ENCODE data around the gene MAPK8IP2.
"Not testable (repeated sequence)": the region's sequence is repeated elsewhere in the genome, so short reads cannot be mapped to it uniquely, and the experiment has no call there.

The MAPK8IP2 gene

DNA sequence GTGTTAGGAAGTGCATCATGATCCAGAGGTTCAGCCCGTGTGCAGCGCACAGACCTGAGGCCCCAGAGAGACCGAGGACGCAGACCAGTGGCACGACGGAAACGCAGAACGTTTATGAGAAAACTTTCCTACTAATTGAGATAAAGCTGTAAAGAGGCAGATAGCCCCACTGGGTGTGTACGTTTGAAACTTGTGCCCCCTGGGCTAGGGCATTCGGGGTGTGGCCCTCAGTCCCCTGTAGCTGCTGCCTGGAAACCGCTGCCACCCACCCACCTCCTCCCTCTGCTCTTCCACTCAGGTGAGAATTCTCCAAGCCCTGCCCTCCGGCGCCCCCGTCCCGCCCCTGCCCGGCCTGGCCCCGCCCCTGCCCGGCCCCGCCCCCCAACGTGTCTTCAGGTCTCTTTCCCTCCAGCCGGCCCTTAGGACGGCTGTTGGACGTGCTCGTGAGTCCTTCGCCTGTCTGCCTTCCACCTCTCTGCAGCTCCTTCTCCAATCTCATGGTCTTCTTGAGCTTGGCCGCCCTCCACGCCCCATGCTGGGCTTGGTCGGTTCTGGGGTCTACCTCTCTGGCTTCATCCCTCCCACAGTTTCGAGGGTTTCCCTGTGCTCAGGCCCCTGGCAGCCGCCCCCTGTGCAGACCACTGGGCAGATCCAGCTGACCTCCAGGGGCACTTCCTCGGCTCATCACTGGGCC is 12.1 kb downstream of the MAPK8IP2 start:
- no peak for DNase-seq (ENCODE audit: low read depth in 2 of 2)

DNA sequence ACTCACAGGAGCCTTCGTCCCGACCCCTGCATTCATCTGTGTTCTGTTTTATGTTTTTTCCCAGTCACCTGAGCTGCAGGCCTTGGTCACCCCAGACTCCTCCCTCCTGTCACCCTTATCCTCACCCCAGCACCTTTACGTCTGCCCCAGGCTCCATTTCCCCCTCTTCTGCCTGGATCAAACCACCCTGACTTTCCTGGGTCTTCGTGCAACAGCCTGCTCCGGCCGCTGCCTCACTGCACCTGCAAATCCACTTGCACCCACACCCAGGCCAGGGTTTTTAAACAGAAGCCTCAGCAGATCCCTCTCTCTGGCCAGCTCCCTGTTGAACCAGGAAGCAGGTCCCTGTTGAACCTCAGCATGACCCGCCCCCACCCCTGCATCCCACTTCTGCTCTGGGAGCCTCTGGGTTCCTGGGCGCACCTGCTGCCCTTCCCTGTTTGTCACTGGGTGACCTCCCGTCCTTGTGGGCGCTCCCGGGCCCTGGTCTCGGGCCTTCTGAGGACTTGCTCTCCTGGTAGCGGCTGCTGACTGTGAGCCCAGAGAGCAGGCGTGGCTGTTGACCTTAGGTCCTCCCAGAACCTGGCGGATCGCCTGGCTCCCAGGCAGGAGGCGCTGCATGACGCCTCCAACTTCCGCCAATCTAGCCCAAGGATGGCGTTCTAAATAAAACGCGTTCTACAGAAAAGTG is 12.8 kb downstream of the MAPK8IP2 start:
- no peak for DNase-seq (ENCODE audit: low read depth in 2 of 2)

DNA sequence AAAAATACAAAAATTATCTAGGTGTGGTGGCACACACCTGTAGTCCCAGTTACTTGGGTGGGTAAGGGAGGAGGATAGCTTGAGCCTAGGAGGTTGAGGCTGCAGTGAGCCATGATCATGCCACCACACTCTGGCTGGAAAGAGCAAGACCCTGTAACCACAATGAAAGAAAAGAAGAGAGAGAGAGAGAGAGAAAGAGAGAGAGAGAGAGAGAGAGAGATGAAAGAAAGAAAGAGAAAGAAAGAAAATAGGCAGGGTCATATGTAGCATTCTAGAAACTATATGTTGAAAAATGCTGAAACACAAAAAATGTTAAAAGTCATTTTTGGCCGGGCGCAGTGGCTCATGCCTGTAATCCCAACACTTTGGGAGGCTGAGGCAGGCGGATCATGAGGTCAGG is 13.7 kb downstream of the MAPK8IP2 start:
- not testable (repeated sequence) for DNase-seq (ENCODE audit: low read depth in 2 of 2)

DNA sequence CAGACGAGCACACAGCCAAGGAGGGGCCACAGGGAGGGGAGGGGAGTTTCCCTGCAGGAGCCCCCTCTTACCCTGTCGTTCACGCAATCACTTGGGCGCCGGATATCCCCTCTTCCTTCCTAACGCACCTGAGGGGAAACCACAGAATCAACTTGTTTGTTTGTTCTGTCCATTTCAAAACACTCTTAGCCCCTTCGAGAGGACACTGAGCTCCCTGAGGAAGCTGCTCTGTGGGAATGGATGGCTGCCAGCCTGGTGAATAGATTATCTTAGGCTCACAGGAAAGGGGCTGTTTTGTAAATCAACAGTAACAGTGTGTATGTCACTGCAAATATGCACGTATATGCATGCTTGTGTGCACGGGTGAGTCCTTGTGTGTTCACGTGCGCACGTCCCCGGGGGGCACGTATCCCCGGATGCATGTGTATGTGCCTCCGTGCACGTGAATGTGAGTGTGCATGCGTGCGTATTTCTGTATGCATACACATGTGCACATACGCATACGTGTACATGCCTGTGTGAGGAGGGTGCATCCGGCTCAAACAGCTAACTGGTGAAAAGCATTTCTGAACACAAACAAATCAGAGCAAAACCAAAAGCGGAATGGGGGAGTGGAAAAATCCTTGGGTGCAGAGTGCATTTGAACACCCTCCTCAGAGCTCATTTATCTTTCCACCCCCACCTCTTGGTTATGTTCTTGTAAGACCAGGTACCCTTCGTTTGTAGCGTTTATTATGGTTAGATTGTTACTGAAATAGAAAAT is 20.2 kb downstream of the MAPK8IP2 start:
- DNase-seq (ENCODE audit: low read depth in 2 of 2): peak; percentile 57 to 67

DNA sequence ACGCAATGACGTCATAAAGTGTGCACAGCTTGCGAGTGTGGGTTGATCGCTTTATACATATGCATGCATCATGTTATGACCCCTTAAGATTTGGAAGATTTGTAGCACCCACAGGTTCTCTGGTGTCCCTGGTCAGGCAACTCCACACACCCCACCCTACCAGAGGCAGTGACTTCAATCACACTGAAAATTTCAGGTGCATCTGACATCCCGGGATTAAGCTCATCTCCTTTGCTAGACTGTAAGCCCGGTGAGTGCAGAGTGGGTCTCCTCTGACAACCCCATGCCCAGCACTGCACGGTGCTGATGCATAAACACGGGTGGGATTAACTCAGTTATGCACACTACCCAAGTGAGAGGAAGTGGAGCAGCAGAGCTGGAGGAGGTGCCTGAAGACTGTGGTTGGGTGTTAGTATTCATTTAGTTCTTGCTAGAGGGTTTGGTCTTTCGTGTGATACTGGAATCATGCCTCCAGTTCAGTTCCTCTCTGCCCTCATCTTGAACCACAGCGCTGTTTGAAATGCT is 20.8 kb downstream of the MAPK8IP2 start:
- DNase-seq (ENCODE audit: low read depth in 2 of 2): peak in 1 of 2 donors; percentile 39

DNA sequence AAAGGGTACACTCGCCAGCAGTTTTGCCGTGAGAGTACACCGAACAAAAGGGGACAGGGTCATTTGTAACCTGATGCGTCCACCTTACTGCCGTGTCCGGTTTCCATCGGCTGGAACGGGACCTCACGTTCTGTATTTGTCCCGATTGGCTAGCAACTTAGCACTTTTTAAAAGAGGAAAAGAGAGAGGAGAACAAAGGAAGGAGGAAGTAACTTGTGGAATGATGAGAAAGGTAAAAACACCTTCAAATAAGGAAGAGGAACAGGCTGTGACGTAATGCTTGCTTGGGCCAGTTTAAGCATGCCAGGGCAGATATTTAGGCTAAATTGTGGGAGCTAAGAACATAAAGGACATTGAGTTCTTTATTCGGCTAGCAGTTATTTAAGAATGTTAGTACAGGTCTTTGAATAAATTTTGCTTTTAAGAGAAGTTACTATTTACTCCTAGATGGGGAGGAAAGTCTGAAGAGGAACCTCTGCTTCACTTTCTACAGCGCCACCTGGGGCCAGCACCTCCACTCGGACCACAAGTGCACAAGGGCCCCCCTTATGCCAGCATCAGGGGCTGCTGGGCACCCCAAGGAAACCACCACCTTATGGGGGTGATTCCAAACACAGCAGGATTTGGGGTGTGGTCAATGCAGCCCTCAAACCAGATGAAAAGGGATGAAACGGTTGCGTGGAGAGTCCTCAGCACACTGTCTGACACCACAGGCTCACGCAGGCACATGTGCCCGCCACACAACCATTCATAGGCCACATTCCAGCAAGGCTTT is 21.5 kb downstream of the MAPK8IP2 start:
- no peak for DNase-seq (ENCODE audit: low read depth in 2 of 2)

DNA sequence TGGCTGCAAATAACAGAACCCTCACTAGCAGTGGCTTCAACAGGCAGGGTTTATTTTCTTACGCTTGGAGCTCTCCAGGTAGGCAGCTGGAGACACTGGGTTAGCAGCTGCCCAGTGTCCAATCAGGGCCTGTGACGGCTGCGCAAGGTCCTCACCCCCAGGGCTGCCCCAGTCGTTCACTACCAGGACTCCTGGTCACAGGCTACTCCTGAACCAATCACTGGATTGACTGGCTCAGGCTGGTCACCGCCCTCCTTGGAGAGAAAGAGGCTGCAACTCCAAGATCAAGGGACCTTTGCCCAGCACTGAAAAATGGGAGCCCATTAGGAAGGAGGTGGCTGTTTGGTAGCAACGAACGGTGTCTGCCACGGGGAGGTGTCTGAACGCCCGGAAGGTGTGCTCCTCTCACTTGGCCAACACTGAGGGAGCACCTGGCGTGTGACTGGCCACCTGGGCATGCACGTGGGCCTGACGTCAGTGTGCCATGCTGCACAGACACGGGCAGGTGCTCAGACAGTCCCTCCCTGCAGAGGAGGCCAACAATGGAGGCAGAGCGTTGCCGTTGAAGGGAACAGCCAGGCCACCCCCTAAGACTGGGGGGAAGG is 22.2 kb downstream of the MAPK8IP2 start:
- no peak for DNase-seq (ENCODE audit: low read depth in 2 of 2)

DNA sequence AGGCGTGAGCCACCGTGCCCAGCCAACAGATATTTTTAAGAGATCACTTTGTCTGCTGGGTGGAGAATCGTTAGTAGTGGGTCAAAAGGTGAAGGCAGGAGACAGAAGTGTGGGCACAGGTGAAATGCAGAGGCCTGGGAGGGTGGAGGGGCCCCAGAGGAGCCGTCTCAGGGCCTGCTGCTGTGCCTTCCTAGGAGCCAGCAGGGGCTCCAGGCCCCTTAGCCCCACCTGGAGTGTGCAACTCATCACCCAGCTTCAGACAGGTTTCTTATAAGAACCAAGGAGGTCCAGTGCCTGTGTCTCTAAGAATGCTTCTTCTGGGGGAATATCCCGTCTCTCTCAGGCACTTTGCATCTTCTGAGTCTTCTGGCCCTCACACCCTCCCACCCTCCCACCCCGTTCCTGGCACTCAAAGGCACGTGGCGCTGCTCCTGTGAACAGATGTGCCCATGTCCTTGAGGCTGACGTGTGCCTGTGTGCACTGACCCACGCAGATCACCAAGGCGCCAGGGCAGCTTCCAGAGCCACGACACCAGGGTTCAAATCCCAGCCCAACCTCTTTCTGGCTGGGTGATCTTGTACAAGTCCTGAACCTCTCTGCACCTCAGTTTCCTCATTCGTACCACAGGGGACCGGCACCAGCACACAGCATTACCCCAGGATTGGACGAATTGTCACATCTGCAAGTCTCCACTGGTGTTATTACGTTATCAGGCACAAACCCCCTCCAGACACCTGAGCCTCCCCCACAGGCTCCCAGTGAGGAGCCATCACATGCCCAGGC is 23.9 kb downstream of the MAPK8IP2 start:
- DNase-seq (ENCODE audit: low read depth in 2 of 2): no peak

DNA sequence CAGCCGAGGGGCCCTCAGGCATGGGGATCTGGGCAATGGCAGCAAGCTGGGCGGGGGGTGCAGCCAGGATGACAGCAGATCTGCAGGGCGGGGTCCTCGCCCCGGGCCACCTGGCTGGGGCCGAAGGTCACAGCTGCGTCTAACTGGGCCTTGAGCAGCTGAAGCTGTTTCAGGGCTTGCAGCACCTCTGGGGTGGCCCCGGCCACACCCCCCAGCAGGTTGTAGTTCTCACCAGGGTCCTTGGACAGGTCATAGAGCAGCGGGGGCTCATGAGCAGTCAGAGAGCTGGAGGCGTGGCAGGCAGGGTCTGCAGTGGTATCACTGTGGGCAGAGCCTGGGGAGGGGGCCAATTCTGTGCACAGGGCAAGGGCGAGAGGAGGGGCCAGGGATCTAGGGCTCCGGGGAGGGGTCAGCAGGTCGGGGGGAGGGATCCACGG is 24.6 kb downstream of the MAPK8IP2 start:
- no peak for DNase-seq (ENCODE audit: low read depth in 2 of 2)

DNA sequence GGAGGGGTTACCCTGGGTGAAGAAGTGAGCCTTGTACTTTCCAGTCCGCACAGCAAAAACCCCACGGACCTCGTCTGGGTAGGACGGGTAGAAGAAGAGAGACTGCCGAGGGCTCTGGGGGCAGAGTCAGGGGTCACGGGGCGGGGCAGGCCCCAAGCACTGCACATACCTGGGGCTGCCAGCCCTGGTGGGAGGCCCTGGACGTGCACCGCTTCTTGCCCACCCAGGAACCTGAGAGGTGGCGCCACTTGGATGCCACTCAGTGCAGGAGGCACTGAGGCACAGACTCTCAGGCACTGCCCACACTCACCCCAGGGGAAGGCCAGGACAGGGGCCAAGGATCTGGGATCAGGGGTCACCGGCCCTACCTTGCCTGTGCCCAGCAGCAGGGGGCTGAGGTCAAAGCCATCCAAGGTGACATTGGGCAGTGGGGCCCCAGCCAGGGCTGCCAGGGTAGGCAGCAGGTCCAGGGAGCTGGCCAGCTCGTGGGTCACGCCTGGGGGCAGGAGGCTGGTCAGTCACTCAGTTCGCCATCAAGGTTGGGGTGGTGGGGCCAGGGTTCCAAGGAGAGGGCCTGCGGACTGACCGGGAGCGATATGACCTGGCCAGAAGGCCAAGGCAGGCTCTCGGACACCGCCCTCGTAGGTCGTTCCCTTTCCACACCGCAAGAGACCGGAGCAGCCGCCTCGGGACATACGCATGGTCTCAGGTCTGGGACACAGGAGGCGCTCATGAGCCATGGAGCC is 25.1 kb downstream of the MAPK8IP2 start:
- DNase-seq (ENCODE audit: low read depth in 2 of 2): no peak

DNA sequence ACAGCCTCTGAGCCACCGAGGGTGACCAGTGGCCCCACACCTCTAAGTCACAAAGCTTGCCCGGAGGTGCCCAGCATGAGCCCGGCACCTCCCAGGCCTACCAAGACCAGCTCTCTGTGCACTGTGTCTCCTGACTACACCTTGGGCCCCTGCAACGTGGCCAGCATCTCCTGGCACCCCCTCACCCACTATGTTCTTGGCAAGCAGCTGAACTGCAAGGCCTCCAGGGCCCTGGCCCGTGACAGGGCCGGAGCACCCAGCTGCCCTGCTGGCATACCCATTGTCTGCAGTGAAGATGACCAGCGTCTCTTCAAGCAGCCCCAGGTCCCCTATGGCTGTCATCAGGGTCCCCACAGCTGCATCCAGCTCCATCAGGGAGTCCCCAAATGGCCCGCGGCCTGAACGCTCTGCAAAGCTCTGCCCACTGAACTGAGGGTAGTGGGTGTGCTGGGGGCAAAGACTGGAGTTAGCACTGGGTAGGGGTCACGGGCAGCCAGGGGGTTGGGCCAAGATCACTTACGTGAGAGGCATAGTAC is 25.8 kb downstream of the MAPK8IP2 start:
- no peak for DNase-seq (ENCODE audit: low read depth in 2 of 2)

DNA sequence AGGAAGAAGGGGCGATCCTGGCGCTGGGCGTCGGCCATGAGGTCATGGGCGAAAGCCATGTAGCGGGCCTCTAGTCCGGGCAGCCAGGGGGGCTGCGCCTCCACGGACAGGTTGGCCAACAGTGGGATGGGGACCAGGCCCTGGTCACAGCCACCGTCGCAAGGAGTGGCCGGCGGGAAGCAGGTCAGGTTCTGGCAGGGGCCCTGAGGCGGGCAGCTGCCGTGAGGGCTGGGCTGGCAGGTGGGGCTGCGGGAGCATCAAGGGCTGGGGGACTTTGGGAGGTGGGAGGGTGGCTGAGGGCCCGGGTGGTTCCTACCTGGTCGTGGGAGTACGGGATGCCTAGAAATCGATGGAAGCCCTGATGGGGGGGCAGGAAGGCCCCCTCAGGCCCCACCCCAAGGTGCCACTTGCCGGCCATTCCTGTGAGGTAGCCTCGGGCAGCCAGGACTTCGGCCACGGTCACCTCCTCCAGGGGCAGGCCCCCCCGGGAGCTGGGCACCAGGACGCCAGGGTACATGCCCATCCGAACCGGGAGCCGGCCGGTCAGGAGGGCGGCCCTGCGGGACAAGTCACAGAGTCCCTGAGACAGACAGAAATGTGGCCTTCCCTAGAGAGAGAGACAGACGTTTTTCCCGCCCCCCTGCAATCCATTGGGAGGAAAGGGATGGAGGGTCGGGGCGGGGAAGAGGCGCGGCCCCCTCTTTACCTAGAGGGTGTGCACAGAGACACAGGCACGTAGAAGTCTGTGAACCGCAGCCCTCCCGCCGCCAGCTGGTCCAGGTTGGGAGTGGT is 26.5 kb downstream of the MAPK8IP2 start:
- DNase-seq (ENCODE audit: low read depth in 2 of 2): no peak

DNA sequence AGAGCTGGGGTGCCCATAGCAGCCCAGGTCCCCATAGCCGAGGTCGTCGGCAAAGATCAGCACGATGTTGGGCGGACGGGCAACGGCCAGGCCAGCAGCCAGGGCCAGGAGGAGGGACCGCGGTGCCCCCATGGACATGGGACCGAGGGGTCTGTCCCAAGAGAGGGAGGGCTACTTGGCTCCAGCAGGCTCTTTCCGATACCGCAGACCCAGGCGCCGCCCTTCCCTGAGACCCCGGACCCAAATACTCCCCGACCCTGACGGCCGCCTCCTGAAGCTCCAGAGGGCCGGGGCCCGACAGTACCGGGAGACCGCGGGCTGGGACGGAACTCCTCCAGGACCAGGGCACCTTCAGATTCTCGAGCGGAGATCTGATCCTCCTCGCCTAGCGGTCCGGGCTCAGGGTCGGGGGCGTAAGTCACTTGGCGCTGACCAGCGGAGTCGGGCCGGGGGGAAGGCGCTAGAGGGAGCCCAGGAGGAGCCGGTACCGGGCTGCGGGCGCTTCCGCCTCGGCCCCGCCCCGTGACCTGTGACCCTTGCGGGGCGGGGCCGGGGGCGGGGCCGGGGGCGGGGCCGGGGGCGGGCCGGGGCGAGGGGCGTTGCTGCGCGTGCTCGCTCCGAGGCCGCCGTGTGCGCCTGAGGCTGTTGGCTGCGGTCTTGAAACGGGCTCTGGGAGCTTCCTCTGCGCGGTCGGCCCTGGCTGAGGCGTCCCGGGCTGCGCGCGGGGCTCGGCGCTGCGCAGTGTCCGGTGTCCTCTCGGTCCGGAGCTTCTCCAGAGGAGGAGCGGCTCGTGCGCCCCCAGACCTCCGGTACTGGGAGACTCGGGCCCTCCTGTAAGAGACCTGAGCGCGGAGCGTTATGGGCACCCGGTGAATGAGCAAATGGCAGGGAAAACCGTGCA is 27.3 kb downstream of the MAPK8IP2 start, which contains the start of gene ARSA:
Gene ARSA (minus strand): TSS at position 511 of the 901 bp plus-strand sequence. CDS start 373 bp downstream, at position 138.
- DNase-seq (ENCODE audit: low read depth in 2 of 2): peak; percentile 58 to 59

DNA sequence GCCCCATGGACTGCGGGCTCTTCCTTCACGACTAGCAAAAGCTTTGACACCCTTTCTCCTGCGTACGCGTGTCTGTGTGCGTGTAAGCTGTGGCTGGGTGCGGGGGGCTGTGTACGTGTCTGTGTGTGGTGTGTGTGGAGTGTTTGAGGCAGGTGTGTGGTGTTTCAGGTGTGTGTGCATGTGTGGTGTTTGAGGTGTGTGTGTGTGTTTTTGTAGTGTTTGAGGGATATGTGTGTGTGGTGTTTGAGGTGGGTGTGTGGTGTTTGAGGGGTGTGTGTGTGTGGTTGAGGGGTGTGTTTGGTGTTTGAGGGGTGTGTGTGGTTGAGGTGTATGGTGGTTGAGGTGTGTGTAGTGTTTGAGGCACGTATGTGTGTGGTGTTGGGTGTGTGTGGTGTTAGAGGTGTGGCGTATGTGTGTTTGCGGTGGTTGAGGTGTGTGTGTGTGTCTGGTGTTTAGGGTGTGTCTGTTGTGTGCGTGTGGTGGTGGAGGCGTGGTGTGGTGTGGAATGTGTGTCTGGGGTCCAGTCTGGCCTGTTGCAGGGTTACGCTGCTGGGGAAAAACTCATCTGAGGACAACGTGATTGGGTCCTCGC is 28.0 kb downstream of the MAPK8IP2 start:
- no peak for DNase-seq (ENCODE audit: low read depth in 2 of 2)

DNA sequence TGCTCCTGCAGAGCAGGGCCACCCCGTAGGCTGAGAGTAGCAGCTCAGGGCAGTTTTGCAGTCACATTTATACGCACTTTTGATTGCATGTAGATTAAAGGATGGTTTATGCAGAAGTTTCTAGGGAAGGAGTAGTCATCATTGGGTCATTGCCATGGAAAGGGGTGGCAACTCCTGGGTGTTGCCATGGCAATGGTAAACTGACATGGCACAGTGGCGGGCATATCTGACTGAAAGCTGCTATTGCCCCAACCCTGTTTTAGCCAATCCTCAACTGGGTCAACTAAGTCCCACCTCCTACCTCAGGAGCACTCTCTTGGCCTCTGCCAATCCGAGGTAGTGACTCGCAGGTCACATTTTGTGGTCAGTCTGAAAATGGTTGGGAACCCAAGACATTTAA is 29.8 kb downstream of the MAPK8IP2 start:
- DNase-seq (ENCODE audit: low read depth in 2 of 2): no peak

DNA sequence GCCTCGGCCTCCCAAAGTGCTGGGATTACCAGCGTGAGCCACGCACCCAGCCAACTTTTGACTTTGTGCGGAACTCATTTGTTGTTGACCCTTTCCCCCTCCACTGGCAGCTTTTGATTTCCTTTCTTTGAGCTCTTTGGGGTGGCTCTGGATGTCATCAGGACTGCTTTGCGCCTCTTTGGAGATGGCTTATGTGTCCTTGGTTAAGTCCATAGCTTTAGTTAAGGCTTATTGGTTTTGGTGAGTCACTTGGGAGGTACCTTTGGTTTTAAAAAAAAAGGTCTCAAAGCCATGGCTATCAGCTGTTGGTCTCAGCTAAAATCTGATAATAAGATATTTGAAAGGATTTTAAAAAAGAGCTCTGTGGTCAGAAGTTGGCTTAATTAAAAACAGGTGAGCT is 32.5 kb downstream of the MAPK8IP2 start:
- no peak for DNase-seq (ENCODE audit: low read depth in 2 of 2)

DNA sequence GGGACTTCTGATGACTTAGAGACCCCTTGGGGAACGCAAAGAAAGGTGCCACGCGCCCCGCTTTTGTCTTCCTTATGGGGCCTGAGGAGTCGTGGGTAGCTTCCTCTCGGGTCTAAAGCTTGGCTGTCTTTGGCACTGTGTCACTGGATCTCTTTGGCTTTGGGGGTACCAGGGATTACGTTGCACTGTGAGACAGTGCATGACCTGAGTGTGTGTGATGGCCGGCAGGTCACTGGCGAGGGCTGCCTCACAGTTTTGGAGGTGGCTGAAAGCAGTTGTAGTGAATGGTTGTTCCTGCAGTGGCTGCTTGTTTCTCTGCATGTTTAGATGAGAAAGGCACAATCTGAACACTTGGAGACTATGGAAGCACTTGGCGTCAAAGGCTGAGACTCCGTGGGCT is 33.2 kb downstream of the MAPK8IP2 start:
- DNase-seq (ENCODE audit: low read depth in 2 of 2): no peak

Measured in stimulated activated CD4-positive, alpha-beta T cell treated with anti-CD3 and anti-CD28 coated beads, Interleukin-15, amount 100 ng/mL, for 48 hours (primary cell).